Ishikawa (cell line): Measurements from ENCODE around the gene DMD.

Experiments used
- RAD21 ChIP-seq: IDR thresholded peaks from 2 replicates; pipeline ENCODE4 v1.6.1; 2012; ENCODE audit warnings: low read depth
- TAF1 ChIP-seq: IDR thresholded peaks from 2 replicates; pipeline ENCODE4 v1.6.1; 2012; ENCODE audit warnings: low read depth, mild to moderate bottlenecking
- TF ChIP-seq, protein P1 (sequence below): IDR thresholded peaks from 2 replicates; pipeline ENCODE4 v1.6.1; 2012
- TF ChIP-seq, protein P2 (sequence below): IDR thresholded peaks from 2 replicates; pipeline ENCODE4 v1.6.1; 2012

DNA sequence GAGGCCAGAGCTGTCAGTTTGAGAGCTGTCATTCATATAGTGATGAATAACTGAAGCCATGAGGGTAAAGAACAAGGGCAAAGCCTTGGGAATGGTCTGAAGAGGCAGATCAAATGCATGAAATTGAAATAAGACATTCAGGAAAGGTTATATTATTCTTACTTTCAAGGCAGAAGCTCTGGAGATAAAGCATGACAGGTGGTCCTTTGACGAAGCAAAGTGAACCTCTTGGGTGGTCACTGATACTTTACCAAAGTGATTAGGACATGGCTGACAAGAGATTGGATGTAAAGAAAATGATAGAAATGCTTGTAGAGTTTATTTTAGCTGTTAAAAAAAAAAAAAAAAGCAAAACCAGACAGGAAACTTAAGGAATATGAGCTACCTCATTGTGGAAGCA, 1505.5 kb downstream of the DMD start:
- TF ChIP-seq, protein P1, sequence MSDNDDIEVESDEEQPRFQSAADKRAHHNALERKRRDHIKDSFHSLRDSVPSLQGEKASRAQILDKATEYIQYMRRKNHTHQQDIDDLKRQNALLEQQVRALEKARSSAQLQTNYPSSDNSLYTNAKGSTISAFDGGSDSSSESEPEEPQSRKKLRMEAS, result no peak
- no peak for TF ChIP-seq RAD21
- TF ChIP-seq, protein P2, sequence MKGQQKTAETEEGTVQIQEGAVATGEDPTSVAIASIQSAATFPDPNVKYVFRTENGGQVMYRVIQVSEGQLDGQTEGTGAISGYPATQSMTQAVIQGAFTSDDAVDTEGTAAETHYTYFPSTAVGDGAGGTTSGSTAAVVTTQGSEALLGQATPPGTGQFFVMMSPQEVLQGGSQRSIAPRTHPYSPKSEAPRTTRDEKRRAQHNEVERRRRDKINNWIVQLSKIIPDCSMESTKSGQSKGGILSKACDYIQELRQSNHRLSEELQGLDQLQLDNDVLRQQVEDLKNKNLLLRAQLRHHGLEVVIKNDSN, result no peak
- no peak for TF ChIP-seq TAF1
